ENCODE results near the gene GALNT18. TPM values are rescaled to one million over a fixed set of nuclear protein-coding genes. Genes with fewer than 3 reads are reported as not detected.

GALNT18 gene
- total and polyA plus RNA-seq, 8 donors: 2.0 to 8.9 (median 4.7) TPM

DNA sequence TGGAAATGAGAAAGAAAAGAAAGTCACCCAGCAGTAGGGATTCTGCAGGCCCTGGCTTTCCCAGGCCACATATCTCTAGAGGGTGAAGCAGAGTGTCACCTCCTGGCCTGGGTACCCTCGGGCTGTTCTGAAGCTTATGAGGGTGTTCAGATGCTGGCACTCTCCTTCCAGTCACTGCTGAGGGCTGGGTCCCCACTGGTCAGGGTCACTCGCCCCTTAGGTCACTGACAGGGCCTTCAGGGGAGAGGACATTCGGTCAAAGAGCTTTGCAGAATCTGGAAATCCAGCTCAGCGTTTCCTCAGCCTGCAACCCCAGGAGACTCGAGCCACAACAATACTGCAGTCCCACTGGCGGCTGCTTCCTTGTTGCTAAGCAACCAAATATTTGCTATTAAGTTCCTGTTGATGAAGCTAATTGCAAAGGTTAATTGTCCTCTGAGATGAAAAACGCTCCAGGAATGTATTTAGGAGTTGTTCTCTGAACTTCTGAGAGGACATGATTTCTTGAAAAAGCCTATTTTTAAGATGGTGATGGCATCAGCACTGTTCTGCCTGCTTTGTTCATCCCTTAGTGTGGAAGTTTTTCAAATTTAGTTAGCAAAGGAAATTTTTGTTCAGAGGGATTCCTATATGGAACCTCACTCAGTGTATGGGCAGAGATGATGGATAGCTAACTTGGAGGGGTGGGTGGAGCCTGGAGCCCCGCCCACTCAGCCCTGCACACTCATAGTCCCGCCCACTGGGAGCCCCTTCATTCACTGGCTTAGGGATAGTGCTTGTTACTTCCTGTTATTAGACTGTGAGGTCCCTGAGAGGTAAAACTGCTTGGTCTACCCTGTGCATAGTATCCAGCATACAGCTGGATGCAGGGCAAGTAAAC, 378.0 kb downstream of the GALNT18 start:
- Histone ChIP-seq H3K4me1 (no peaks in the 10 kb centered on the region), H3K4me3 (no peak overlapping the region), H3K27ac (no peak overlapping the region), H3K36me3 (no peaks in the 10 kb centered on the region), H3K27me3 (no peaks in the 10 kb centered on the region), H3K9me3 (no peaks in the 10 kb centered on the region)
- intact Hi-C loops (cut with DNase I): no loop called here
- DNase-seq (no peak), FAIRE-seq (no peak), ATAC-seq (peak in 3 of 4 donors; percentile 46 to 47 (median 46))
- 33 to 35% methylated on average over 9 of the region's 9 CpGs for WGBS, 2 donors
- no peak for TF ChIP-seq CTCF (IDR thresholded peaks at IDR 0.05)

DNA sequence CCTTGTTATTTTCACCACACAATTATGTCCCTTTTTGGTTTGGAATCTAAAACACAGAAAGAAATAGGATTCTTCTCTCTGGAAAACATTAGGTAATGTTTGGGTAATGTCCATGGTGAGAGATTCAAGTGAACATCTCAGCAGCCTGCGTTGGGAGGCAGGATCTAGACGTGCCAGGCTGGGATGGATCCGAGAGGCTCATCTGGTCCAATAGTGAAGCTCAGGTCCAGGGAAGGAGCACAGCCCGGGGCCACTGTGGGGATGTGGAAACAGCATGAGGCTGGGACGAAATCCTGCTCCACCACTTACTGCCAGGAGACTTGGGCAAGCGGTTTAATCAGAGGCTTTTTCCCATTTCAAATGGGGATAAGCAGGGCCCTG, 378.6 kb downstream of the GALNT18 start:
- ATAC-seq (peak in 2 of 4 donors; percentile 30 to 46), DNase-seq (no peak), FAIRE-seq (no peak)
- H3K9me3 ChIP-seq: no peaks in the 10 kb centered on the region
- H3K4me3 ChIP-seq: no peak overlapping the region
- no peaks in the 10 kb centered on the region for H3K27me3 ChIP-seq
- no peak for TF ChIP-seq CTCF (IDR thresholded peaks at IDR 0.05)
- WGBS, 2 donors: 66 to 80% methylated on average over 6 of the region's 6 CpGs
- intact Hi-C loops (cut with DNase I): no loop called here
- no peaks in the 10 kb centered on the region for H3K4me1 ChIP-seq
- H3K27ac ChIP-seq: no peak overlapping the region
- H3K36me3 ChIP-seq: no peaks in the 10 kb centered on the region

DNA sequence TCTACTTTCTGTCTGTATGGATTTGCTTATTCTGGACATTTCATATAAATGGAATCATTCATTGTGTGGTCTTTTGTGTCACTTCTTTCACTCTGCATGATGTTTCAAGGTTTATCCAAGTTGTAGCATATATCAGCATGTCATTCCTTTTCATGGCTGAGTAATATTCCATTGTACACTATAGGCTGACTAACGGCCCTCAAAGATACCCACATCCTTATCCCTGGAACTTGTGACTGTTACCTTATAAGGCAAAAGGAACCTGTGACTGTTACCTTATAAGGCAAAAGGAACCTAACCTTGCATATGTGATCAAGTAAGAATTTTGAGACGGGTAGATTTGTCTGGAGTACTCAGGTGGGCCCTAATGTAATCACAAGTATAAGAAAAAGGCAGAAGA, 380.5 kb downstream of the GALNT18 start:
- 69 to 79% methylated on average over 2 of the region's 2 CpGs for WGBS, 2 donors
- Histone ChIP-seq H3K36me3 (no peaks in the 10 kb centered on the region), H3K4me3 (no peak overlapping the region), H3K4me1 (no peaks in the 10 kb centered on the region), H3K9me3 (no peaks in the 10 kb centered on the region), H3K27me3 (no peaks in the 10 kb centered on the region), H3K27ac (no peak overlapping the region)
- intact Hi-C loops (cut with DNase I): no loop called here
- FAIRE-seq: no peak
- TF ChIP-seq CTCF (IDR thresholded peaks at IDR 0.05): no peak
- ATAC-seq: no peak
- no peak for DNase-seq

DNA sequence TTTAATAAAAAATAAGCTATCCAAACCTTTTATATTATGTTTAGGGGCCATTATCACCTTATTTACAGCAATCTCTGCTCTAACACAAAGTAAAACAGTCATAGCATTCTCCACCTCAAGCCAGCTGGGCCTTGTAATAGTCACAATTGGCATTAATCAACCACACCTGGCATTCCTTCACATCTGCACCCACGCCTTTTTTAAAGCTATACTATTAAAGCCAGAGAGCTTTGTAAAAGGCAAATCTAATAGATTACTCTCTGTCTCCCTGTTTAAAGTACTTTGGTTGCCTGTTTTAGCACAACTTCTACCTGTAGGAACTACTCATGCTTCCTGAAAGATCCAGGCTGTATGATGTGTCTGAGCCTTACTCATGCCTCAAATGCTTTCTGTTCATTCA, 381.8 kb downstream of the GALNT18 start:
- intact Hi-C loops (cut with DNase I): no loop called here
- ATAC-seq: no peak
- Histone ChIP-seq H3K4me3 (no peak overlapping the region), H3K4me1 (no peaks in the 10 kb centered on the region), H3K36me3 (no peaks in the 10 kb centered on the region), H3K27ac (no peak overlapping the region), H3K27me3 (no peaks in the 10 kb centered on the region), H3K9me3 (no peaks in the 10 kb centered on the region)
- DNase-seq: no peak
- no peak for TF ChIP-seq CTCF (IDR thresholded peaks at IDR 0.05)
- FAIRE-seq: no peak
- WGBS, 2 donors: 56 to 64% methylated on average over 1 of the region's 1 CpG

Measured in pancreas (tissue), 10 donors.